MM.1S (cell line): ENCODE results near the gene CAB39.

Experiments
- CTCF ChIP-seq: fragments of 300-600 bp; sonication (generic); IDR thresholded peaks from 2 replicates; pipeline ENCODE4 v1.5.1; 2016; ENCODE audit warnings: antibody characterized with exemption, low read length, mixed read lengths
- EZH2phosphoT487 ChIP-seq: fragments of 300-600 bp; sonication (generic); IDR thresholded peaks from 2 replicates; pipeline ENCODE4 v1.6.1; 2018; ENCODE audit warnings: antibody characterized with exemption, low read length

DNA sequence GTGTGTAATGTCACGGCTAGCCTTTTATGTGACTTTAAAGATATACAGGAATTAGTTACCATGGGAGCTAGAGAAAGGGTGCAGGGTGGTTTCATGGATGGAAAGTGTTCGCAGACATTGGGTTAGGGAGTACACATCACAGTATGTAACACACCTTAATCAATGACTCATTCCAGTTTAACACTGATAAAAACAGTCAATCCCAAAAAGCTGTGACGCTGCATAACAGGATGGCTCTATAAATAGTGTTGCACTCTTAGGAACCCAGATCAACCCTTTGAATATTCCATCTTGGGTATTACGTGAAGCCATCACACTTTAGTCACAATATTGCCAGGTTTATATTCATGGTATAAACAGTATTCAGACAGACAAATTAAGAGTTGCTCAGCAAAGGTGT is 33.6 kb downstream of the CAB39 start:
- TF ChIP-seq CTCF (no peak), EZH2phosphoT487 (no peak)
